Upper lobe of right lung (tissue), 1 donor: ENCODE data around the gene PTAR1. TPM values are rescaled to one million over a fixed set of nuclear protein-coding genes. Genes with fewer than 3 reads are reported as not detected.

Experiments
- ATAC-seq: fragments of 200-7000 bp; cut with Tn5 transposase; one replicate; pipeline ENCODE4 v1.9.1; 2020; ENCODE audit warnings: mild to moderate bottlenecking, moderate library complexity
- DNase-seq: peaks from one replicate; pipeline ENCODE4 v3.0.0-alpha.2; 2020
- H3K27ac ChIP-seq: fragments of 200-600 bp; one replicate; pipeline ENCODE4 v1.8.0; 2022
- H3K27me3 ChIP-seq: fragments of 200-600 bp; one replicate; pipeline ENCODE4 v1.8.0; 2022; ENCODE audit warnings: mild to moderate bottlenecking
- H3K36me3 ChIP-seq: fragments of 200-600 bp; one replicate; pipeline ENCODE4 v1.8.0; 2022
- H3K4me1 ChIP-seq: fragments of 200-600 bp; one replicate; pipeline ENCODE4 v1.8.0; 2022
- H3K4me3 ChIP-seq: fragments of 200-600 bp; one replicate; pipeline ENCODE4 v1.8.0; 2022; ENCODE audit warnings: mild to moderate bottlenecking
- H3K9me3 ChIP-seq: fragments of 200-600 bp; one replicate; pipeline ENCODE4 v1.8.0; 2022
- CTCF ChIP-seq: fragments of 200-600 bp; IDR thresholded peaks from one replicate; pipeline ENCODE4 v1.8.0; 2022; ENCODE audit warnings: antibody characterized with exemption
- intact Hi-C: fragments of 100-400 bp; cut with DNase I; formaldehyde crosslinking; loops from one replicate; pipeline ENCODE4 v1.11.0; 2022
- total RNA-seq: library from RNA; stranded (reverse); fragmentation: NEBNext Ultra II Directional; extraction: Animal tissue kit (Norgen Biotek cat#: 25700); gene quantifications from one replicate; pipeline ENCODE4 v1.2.1, GENCODE V29; 2021
- donor health status: DM: no; HTN: yes; CAD: no; lungs with severe emphysema.

Gene PTAR1
- total RNA-seq, 1 donor from 2014 or later = 48.9 TPM

DNA sequence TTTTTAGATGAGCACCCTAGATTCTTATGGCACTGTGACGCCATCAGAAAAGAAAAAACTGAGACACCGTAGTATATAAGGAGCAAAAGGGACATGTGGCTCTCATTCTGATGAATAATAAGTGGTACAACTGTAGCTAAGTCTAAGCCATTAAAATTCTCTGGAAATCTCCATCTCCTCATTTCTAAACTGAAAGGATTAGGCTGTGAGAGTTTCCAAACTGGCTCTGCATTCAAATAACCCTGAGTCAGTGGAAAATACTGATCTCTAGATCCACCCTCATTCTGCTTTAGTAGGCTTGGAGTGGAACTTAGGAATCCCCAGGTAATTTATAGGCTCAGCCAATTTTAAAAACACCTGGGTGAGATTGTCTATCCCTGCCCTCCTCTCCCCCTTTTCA is 28.5 kb downstream of the PTAR1 start:
- intact Hi-C loops = no loop called here
- Histone ChIP-seq H3K27me3 (no peaks in the 10 kb centered on the region), H3K9me3 (no peaks in the 10 kb centered on the region), H3K27ac (no peak overlapping the region), H3K4me1 (no peaks in the 10 kb centered on the region), H3K4me3 (no peak overlapping the region), H3K36me3 (peaks cover 67% of the 10 kb centered on the region)
- DNase-seq (no peak), ATAC-seq (no peak)
- no peak for TF ChIP-seq CTCF

DNA sequence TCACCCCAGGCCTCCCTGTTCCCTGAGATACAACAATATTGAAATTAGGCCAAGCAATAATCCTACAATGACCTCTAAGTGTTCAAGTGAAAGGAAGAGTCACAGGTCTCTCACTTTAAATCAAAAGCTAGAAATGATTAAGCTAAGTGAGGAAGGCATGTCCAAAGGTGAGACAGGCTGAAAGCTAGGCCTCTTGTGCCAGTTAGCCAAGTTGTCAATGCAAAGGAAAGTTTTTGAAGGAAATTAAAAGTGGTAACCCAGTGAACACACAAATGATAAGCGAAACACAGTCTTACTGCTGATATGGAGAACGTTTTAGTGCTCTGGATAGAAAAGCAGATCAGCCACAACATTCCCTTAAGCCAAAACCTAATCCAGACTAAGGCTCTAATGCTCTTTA is 39.8 kb downstream of the PTAR1 start:
- ATAC-seq (no peak), DNase-seq (no peak)
- no peak for TF ChIP-seq CTCF
- Histone ChIP-seq H3K36me3 (peaks cover 42% of the 10 kb centered on the region), H3K4me3 (no peak overlapping the region), H3K27ac (no peak overlapping the region), H3K4me1 (no peaks in the 10 kb centered on the region), H3K27me3 (no peaks in the 10 kb centered on the region), H3K9me3 (no peaks in the 10 kb centered on the region)
- intact Hi-C loops = no loop called here

- intact Hi-C loops = no loop called here
- no peak overlapping the region for H3K4me3 ChIP-seq
- no peak for TF ChIP-seq CTCF
- DNase-seq = no peak
- ATAC-seq = no peak
- H3K9me3 ChIP-seq = no peaks in the 10 kb centered on the region
- peaks cover 37% of the 10 kb centered on the region for H3K36me3 ChIP-seq
- no peak overlapping the region for H3K27ac ChIP-seq
- no peaks in the 10 kb centered on the region for H3K4me1 ChIP-seq
- H3K27me3 ChIP-seq = no peaks in the 10 kb centered on the region
Measured at GRCh38 chr9:69719367-69719766, 40.4 kb downstream of the PTAR1 start.

GRCh38 chr9:69718218-69718617 is 41.6 kb downstream of the PTAR1 start:
- Histone ChIP-seq H3K4me3 (no peak overlapping the region), H3K27me3 (no peaks in the 10 kb centered on the region), H3K27ac (no peak overlapping the region), H3K4me1 (no peaks in the 10 kb centered on the region), H3K36me3 (peaks cover 29% of the 10 kb centered on the region), H3K9me3 (no peaks in the 10 kb centered on the region)
- intact Hi-C loops = no loop called here
- no peak for TF ChIP-seq CTCF
- DNase-seq (no peak), ATAC-seq (no peak)

- no peak for TF ChIP-seq CTCF
- no peaks in the 10 kb centered on the region for H3K4me1 ChIP-seq
- H3K36me3 ChIP-seq = peaks cover 24% of the 10 kb centered on the region
- H3K27me3 ChIP-seq = no peaks in the 10 kb centered on the region
- no peak for DNase-seq
- H3K9me3 ChIP-seq = no peaks in the 10 kb centered on the region
- ATAC-seq = no peak
- no peak overlapping the region for H3K27ac ChIP-seq
- H3K4me3 ChIP-seq = no peak overlapping the region
- intact Hi-C loops = no loop called here
Measured at GRCh38 chr9:69715825-69716224, 44.0 kb downstream of the PTAR1 start.

GRCh38 chr9:69715096-69715495 is 44.7 kb downstream of the PTAR1 start:
- H3K27me3 ChIP-seq = no peaks in the 10 kb centered on the region
- TF ChIP-seq CTCF = no peak
- H3K27ac ChIP-seq = no peak overlapping the region
- intact Hi-C loops = no loop called here
- no peak overlapping the region for H3K4me3 ChIP-seq
- H3K36me3 ChIP-seq = peaks cover 24% of the 10 kb centered on the region
- no peaks in the 10 kb centered on the region for H3K9me3 ChIP-seq
- DNase-seq (no peak), ATAC-seq (no peak)
- H3K4me1 ChIP-seq = no peaks in the 10 kb centered on the region
